ENCODE data around the gene MOB3A.
A peak's percentile ranks its signal among the peaks of the same experiment; 100 is the strongest.
"Not testable (repeated sequence)": the region's sequence is repeated elsewhere in the genome, so short reads cannot be mapped to it uniquely, and the experiment has no call there.

The MOB3A gene

GRCh38 chr19:2099054-2099501 lies 3.0 kb upstream of the MOB3A start:
- H3K27me3 ChIP-seq (ENCODE audit: insufficient read depth, low read length) = no peaks in the 10 kb centered on the region
- H3K36me3 ChIP-seq (ENCODE audit: insufficient read depth, low read depth, low read length) = peaks cover 42% of the 10 kb centered on the region
- H3K9ac ChIP-seq (ENCODE audit: low read depth, low read length) = no peak overlapping the region
- H3K9me3 ChIP-seq (ENCODE audit: insufficient read depth, low read depth, low read length) = no peaks in the 10 kb centered on the region
- H3K4me3 ChIP-seq (ENCODE audit: low read length) = no peak overlapping the region
- no peak overlapping the region for H3K27ac ChIP-seq (ENCODE audit: low read length)
- H3K4me1 ChIP-seq (ENCODE audit: insufficient read depth, low read length) = no peaks in the 10 kb centered on the region

DNA sequence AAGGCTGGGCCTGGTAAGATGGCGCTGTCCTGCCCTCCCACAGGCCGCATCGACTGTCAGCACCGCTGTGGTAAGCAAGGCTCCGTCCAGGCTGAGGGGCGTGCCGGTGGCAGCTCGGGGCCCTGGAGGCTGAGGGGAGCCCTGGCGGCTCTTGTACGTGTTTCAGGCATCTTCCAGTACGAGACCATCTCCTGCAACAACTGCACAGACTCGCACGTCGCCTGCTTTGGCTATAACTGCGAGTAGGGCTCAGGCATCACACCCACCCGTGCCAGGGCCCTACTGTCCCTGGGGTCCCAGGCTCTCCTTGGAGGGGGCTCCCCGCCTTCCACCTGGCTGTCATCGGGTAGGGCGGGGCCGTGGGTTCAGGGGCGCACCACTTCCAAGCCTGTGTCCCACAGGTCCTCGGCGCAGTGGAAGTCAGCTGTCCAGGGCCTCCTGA lies 1.8 kb upstream of the MOB3A start:
- peaks cover 30% of the 10 kb centered on the region for H3K36me3 ChIP-seq (ENCODE audit: insufficient read depth, low read depth, low read length)
- H3K4me3 ChIP-seq (ENCODE audit: low read length) = no peak overlapping the region
- H3K27ac ChIP-seq (ENCODE audit: low read length) = no peak overlapping the region
- H3K27me3 ChIP-seq (ENCODE audit: insufficient read depth, low read length) = no peaks in the 10 kb centered on the region
- H3K9me3 ChIP-seq (ENCODE audit: insufficient read depth, low read depth, low read length) = no peaks in the 10 kb centered on the region
- no peaks in the 10 kb centered on the region for H3K4me1 ChIP-seq (ENCODE audit: insufficient read depth, low read length)
- no peak overlapping the region for H3K9ac ChIP-seq (ENCODE audit: low read depth, low read length)

DNA sequence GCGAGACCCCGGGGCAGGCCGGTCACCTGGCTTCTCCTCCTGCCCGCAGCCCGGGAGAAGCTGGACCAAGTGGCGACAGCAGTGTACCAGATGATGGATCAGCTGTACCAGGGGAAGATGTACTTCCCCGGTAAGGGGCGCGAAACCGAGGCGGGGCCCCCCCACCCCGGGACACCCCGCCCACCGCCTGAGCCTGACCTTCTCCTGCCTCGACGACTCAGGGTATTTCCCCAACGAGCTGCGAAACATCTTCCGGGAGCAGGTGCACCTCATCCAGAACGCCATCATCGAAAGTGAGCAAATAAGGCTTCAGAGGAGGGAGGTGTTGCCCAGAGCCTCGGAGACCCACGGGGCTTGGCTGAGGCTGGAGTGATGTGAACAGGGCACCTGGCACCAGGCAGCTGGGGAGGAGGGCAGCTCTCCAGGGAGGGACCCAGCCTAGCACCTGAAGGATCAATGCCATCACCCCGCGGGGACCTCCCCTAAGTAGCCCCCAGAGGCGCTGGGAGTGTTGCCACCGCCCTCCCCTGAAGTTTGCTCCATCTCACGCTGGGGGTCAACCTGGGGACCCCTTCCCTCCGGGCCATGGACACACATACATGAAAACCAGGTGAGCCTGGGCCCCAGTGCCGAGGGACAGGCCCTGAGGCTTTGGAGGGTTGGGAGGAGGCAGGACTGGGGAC lies 1.2 kb upstream of the MOB3A start:
- Histone ChIP-seq H3K4me1 (ENCODE audit: insufficient read depth, low read length) (no peaks in the 10 kb centered on the region), H3K27ac (ENCODE audit: low read length) (no peak overlapping the region), H3K4me3 (ENCODE audit: low read length) (peak overlapping the region; percentile 66), H3K9ac (ENCODE audit: low read depth, low read length) (peak overlapping the region; percentile 8; the same call in 1 of the 2 replicates), H3K9me3 (ENCODE audit: insufficient read depth, low read depth, low read length) (no peaks in the 10 kb centered on the region), H3K36me3 (ENCODE audit: insufficient read depth, low read depth, low read length) (peaks cover 27% of the 10 kb centered on the region), H3K27me3 (ENCODE audit: insufficient read depth, low read length) (no peaks in the 10 kb centered on the region)

- Histone ChIP-seq H3K36me3 (ENCODE audit: insufficient read depth, low read depth, low read length) (peaks cover 21% of the 10 kb centered on the region), H3K4me3 (ENCODE audit: low read length) (peak within 1 kb of the TSS; percentile 66), H3K27ac (ENCODE audit: low read length) (no peak within 1 kb of the TSS), H3K27me3 (ENCODE audit: insufficient read depth, low read length) (no peaks in the 10 kb centered on the region), H3K9me3 (ENCODE audit: insufficient read depth, low read depth, low read length) (no peaks in the 10 kb centered on the region), H3K9ac (ENCODE audit: low read depth, low read length) (peak within 1 kb of the TSS; percentile 48; the same call in 1 of the 2 replicates), H3K4me1 (ENCODE audit: insufficient read depth, low read length) (no peaks in the 10 kb centered on the region)
These were observed 515 bp upstream of the MOB3A start, which contains the start of gene IZUMO4 for GRCh38 chr19:2096480-2097202. TSS of gene IZUMO4 (plus strand) at chr19:2096915. CDS start at chr19:2096946, 31 bp downstream.

DNA sequence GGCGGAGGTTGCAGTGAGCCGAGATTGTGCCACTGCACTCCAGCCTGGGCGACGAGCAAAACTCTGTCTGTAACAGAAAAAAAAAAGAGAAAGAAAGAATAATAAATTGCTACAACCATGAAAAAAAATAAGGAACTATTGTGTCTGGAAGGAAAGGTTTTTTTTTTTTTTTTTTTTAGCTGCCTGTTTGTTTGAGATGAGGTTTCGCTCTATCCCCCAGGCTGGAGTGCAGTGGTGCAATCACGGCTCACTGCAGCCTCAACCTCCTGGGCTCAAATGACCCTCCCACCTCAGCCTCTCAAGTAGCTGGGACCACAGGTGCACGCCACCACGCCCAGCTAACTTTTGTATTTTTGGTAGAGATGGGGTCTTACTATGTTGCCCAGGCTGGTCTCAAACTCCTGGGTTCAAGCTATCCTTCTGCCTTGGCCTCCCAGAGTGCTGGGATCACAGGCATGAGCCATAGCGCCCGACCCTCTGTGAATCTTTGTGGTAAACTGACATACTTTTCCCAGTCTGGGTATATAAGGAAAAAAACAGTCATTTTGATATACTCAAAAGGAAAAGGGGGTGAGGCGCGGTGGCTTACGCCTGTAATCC lies 4.1 kb downstream of the MOB3A start:
- not testable (repeated sequence) for H3K27me3 ChIP-seq (ENCODE audit: insufficient read depth, low read length); H3K4me3 ChIP-seq (ENCODE audit: low read length); H3K9ac ChIP-seq (ENCODE audit: low read depth, low read length); H3K4me1 ChIP-seq (ENCODE audit: insufficient read depth, low read length); H3K27ac ChIP-seq (ENCODE audit: low read length); H3K36me3 ChIP-seq (ENCODE audit: insufficient read depth, low read depth, low read length); H3K9me3 ChIP-seq (ENCODE audit: insufficient read depth, low read depth, low read length)

DNA sequence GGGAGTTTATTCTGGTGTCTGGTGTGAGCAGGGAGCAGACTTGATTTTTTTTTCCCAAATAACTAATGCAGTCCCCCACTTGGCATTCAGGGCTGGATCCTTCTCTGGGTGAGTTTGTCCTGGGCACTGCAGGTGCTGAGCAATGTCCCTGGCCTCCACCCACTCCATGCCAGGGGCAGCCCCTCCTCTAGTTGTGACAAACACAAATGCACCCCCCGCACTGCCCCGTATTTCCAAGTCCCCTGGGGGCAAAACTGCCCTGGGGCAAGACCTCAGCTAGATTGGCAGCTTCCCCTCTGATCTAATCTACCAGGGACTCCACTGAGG lies 6.4 kb downstream of the MOB3A start:
- Histone ChIP-seq H3K27me3 (ENCODE audit: insufficient read depth, low read length) (no peaks in the 10 kb centered on the region), H3K4me3 (ENCODE audit: low read length) (no peak overlapping the region), H3K4me1 (ENCODE audit: insufficient read depth, low read length) (peaks cover 4% of the 10 kb centered on the region; the same call in 1 of the 2 replicates), H3K36me3 (ENCODE audit: insufficient read depth, low read depth, low read length) (no peaks in the 10 kb centered on the region), H3K27ac (ENCODE audit: low read length) (no peak overlapping the region), H3K9me3 (ENCODE audit: insufficient read depth, low read depth, low read length) (no peaks in the 10 kb centered on the region), H3K9ac (ENCODE audit: low read depth, low read length) (no peak overlapping the region; the same call in 1 of the 2 replicates)

- H3K4me3 ChIP-seq (ENCODE audit: low read length) = no peak overlapping the region
- H3K9ac ChIP-seq (ENCODE audit: low read depth, low read length) = no peak overlapping the region
- no peaks in the 10 kb centered on the region for H3K27me3 ChIP-seq (ENCODE audit: insufficient read depth, low read length)
- H3K4me1 ChIP-seq (ENCODE audit: insufficient read depth, low read length) = peaks cover 4% of the 10 kb centered on the region; the same call in 1 of the 2 replicates
- H3K9me3 ChIP-seq (ENCODE audit: insufficient read depth, low read depth, low read length) = no peaks in the 10 kb centered on the region
- no peaks in the 10 kb centered on the region for H3K36me3 ChIP-seq (ENCODE audit: insufficient read depth, low read depth, low read length)
- H3K27ac ChIP-seq (ENCODE audit: low read length) = no peak overlapping the region
These were observed 7.0 kb downstream of the MOB3A start for GRCh38 chr19:2089001-2089711.

DNA sequence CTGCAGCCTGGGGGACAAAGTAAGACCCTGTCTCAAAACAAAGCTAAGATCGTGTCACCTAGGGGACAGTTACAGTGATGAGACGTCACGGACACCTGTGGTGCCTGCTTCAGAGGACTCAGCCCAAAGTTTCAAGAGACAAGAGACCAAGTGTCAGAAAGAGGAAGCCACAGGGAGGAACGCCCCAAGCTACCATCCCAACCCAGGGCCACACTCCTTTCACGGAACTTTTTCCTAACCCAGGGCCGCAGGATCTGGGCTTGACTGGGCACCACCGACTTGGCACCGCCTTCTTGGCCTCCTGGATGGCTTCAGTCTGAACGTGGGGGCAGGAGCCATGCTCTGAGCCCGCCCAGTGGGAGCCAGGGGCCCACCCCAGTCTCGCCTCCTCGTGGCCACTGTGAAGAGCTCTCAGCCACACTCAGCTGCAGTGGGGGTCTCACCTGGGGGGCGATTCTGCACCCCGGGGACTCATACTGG lies 8.5 kb downstream of the MOB3A start:
- Histone ChIP-seq H3K27ac (ENCODE audit: low read length) (no peak overlapping the region), H3K36me3 (ENCODE audit: insufficient read depth, low read depth, low read length) (no peaks in the 10 kb centered on the region), H3K27me3 (ENCODE audit: insufficient read depth, low read length) (no peaks in the 10 kb centered on the region), H3K9ac (ENCODE audit: low read depth, low read length) (no peak overlapping the region), H3K4me1 (ENCODE audit: insufficient read depth, low read length) (peaks cover 4% of the 10 kb centered on the region; the same call in 1 of the 2 replicates), H3K9me3 (ENCODE audit: insufficient read depth, low read depth, low read length) (no peaks in the 10 kb centered on the region), H3K4me3 (ENCODE audit: low read length) (no peak overlapping the region)

GRCh38 chr19:2086695-2087620 lies 9.2 kb downstream of the MOB3A start:
- H3K9me3 ChIP-seq (ENCODE audit: insufficient read depth, low read depth, low read length); H3K9ac ChIP-seq (ENCODE audit: low read depth, low read length); H3K36me3 ChIP-seq (ENCODE audit: insufficient read depth, low read depth, low read length); H3K4me3 ChIP-seq (ENCODE audit: low read length); H3K27ac ChIP-seq (ENCODE audit: low read length); H3K4me1 ChIP-seq (ENCODE audit: insufficient read depth, low read length); H3K27me3 ChIP-seq (ENCODE audit: insufficient read depth, low read length): not testable (repeated sequence)

- H3K36me3 ChIP-seq (ENCODE audit: insufficient read depth, low read depth, low read length) = no peaks in the 10 kb centered on the region
- no peak overlapping the region for H3K4me3 ChIP-seq (ENCODE audit: low read length)
- no peaks in the 10 kb centered on the region for H3K27me3 ChIP-seq (ENCODE audit: insufficient read depth, low read length)
- no peaks in the 10 kb centered on the region for H3K9me3 ChIP-seq (ENCODE audit: insufficient read depth, low read depth, low read length)
- no peak overlapping the region for H3K27ac ChIP-seq (ENCODE audit: low read length)
- no peak overlapping the region for H3K9ac ChIP-seq (ENCODE audit: low read depth, low read length)
- peaks cover 4% of the 10 kb centered on the region; the same call in 1 of the 2 replicates for H3K4me1 ChIP-seq (ENCODE audit: insufficient read depth, low read length)
These were observed 11.0 kb downstream of the MOB3A start for GRCh38 chr19:2084993-2085720.

All from iPS-20b (cell line).